WTC11 (cell line): Measurements from ENCODE around the gene MAPT. TPM values are rescaled to one million over a fixed set of nuclear protein-coding genes. Genes with fewer than 3 reads are reported as not detected.

ENCODE experiments used
- ATAC-seq: fragments of 200-7000 bp; cut with Tn5 transposase; 2 replicates; pipeline ENCODE4 v1.10.0; 2021; ENCODE audit warnings: mild to moderate bottlenecking, moderate library complexity
- CTCF ChIA-PET: fragments of 300-600 bp; sonication (Branson Sonifier 250); formaldehyde crosslinking; loops from one replicate; lab custom pipeline; 2021; ENCODE audit warnings: antibody characterized with exemption; lab: Charles Lee
- POLR2A ChIA-PET: fragments of 350-600 bp; sonication (Branson Sonifier 250); formaldehyde crosslinking; loops from one replicate; lab custom pipeline; 2021; ENCODE audit warnings: antibody characterized with exemption; lab: Charles Lee
- DNase-seq: peaks from one replicate; pipeline ENCODE4 v3.0.0; 2021; ENCODE audit warnings: low spot score
- H3K27ac Mint-ChIP-seq: 2 replicates; pipeline ENCODE4 v1.8.0; 2021; ENCODE audit warnings: mixed read lengths
- H3K27me3 Mint-ChIP-seq: 2 replicates; pipeline ENCODE4 v1.8.0; 2021; ENCODE audit warnings: low read depth, mild to moderate bottlenecking, moderate library complexity, mixed read lengths
- H3K36me3 Mint-ChIP-seq: 2 replicates; pipeline ENCODE4 v1.8.0; 2021; ENCODE audit warnings: mixed read lengths
- H3K4me1 Mint-ChIP-seq: 2 replicates; pipeline ENCODE4 v1.8.0; 2022; ENCODE audit warnings: mixed read lengths
- H3K4me3 Mint-ChIP-seq: 2 replicates; pipeline ENCODE4 v1.8.0; 2021; ENCODE audit warnings: mild to moderate bottlenecking, moderate library complexity, mixed read lengths
- H3K9me3 Mint-ChIP-seq: 2 replicates; pipeline ENCODE4 v1.8.0; 2021; ENCODE audit warnings: mixed read lengths
- ATF1 ChIP-seq: sonication (generic); formaldehyde crosslinking; IDR thresholded peaks from 2 replicates; pipeline ENCODE4 v1.8.1; 2023; ENCODE audit warnings: mild to moderate bottlenecking, moderate library complexity, missing genetic modification reagents
- CBFB ChIP-seq: sonication (generic); formaldehyde crosslinking; IDR thresholded peaks from 2 replicates; pipeline ENCODE4 v1.8.1; 2022; ENCODE audit warnings: mild to moderate bottlenecking, low read depth, missing genetic modification reagents
- CTCF ChIP-seq: fragments of 200-600 bp; IDR thresholded peaks from 2 replicates; pipeline ENCODE4 v1.8.0; 2022; ENCODE audit warnings: antibody characterized with exemption
- EMX1 ChIP-seq: fragments of 250-450 bp; sonication (Bioruptor Pico); IDR thresholded peaks from 2 replicates; pipeline ENCODE4 v1.8.0; 2021; ENCODE audit warnings: mild to moderate bottlenecking
- FOXK1 ChIP-seq: sonication (generic); formaldehyde crosslinking; IDR thresholded peaks from 2 replicates; pipeline ENCODE4 v1.8.0; 2022; ENCODE audit warnings: mild to moderate bottlenecking, moderate library complexity, missing genetic modification reagents
- FOXP4 ChIP-seq: sonication (generic); formaldehyde crosslinking; IDR thresholded peaks from 2 replicates; pipeline ENCODE4 v1.8.0; 2022; ENCODE audit warnings: mild to moderate bottlenecking, missing genetic modification reagents
- HMGA2 ChIP-seq: fragments of 250-450 bp; sonication (Bioruptor Pico); IDR thresholded peaks from 2 replicates; pipeline ENCODE4 v1.4.0; 2021; ENCODE audit warnings: mild to moderate bottlenecking, moderate library complexity
- IRF2 ChIP-seq: sonication (generic); formaldehyde crosslinking; IDR thresholded peaks from 2 replicates; pipeline ENCODE4 v1.8.0; 2022; ENCODE audit warnings: low read depth, missing genetic modification reagents, borderline replicate concordance
- KAT7 ChIP-seq: sonication (generic); formaldehyde crosslinking; IDR thresholded peaks from 2 replicates; pipeline ENCODE4 v1.8.1; 2023; ENCODE audit warnings: missing genetic modification reagents, mild to moderate bottlenecking, borderline replicate concordance
- MYBL2 ChIP-seq: sonication (generic); formaldehyde crosslinking; IDR thresholded peaks from 2 replicates; pipeline ENCODE4 v1.8.1; 2023; ENCODE audit warnings: mild to moderate bottlenecking, moderate library complexity, missing genetic modification reagents
- TEAD1 ChIP-seq: sonication (generic); formaldehyde crosslinking; IDR thresholded peaks from 2 replicates; pipeline ENCODE4 v1.8.0; 2022; ENCODE audit warnings: mild to moderate bottlenecking, missing genetic modification reagents
- ZMAT4 ChIP-seq: fragments of 250-450 bp; sonication (Bioruptor Pico); IDR thresholded peaks from 2 replicates; pipeline ENCODE4 v1.9.0; 2021; ENCODE audit warnings: mild to moderate bottlenecking
- ZNF121 ChIP-seq: sonication (generic); formaldehyde crosslinking; IDR thresholded peaks from 2 replicates; pipeline ENCODE4 v1.8.0; 2023; ENCODE audit warnings: missing genetic modification reagents
- ZNF219 ChIP-seq: sonication (generic); formaldehyde crosslinking; IDR thresholded peaks from 2 replicates; pipeline ENCODE4 v1.8.0; 2023; ENCODE audit warnings: missing genetic modification reagents, mild to moderate bottlenecking, borderline replicate concordance
- ZNF396 ChIP-seq: fragments of 250-450 bp; sonication (Bioruptor Pico); IDR thresholded peaks from 2 replicates; pipeline ENCODE4 v1.8.0; 2021; ENCODE audit warnings: mild to moderate bottlenecking, moderate library complexity, borderline replicate concordance
- ZNF425 ChIP-seq: fragments of 250-450 bp; sonication (Bioruptor Pico); conservative IDR thresholded peaks from 2 replicates; pipeline ENCODE4 v1.9.0; 2021; ENCODE audit warnings: mild to moderate bottlenecking
- ZNF671 ChIP-seq: fragments of 250-450 bp; sonication (Bioruptor Pico); IDR thresholded peaks from 2 replicates; pipeline ENCODE4 v1.8.0; 2021; ENCODE audit warnings: mild to moderate bottlenecking
- ZSCAN18 ChIP-seq: fragments of 250-450 bp; sonication (Bioruptor Pico); IDR thresholded peaks from 2 replicates; pipeline ENCODE4 v2.1.2; 2022; ENCODE audit warnings: mild to moderate bottlenecking, moderate library complexity
- total RNA-seq: library from RNA; stranded (reverse); gene quantifications from 3 replicates; pipeline ENCODE4 v1.2.3, GENCODE V29; 2021

MAPT gene
- total RNA-seq, 1 experiment from 2014 or later = 2.2 TPM

- TF ChIP-seq ZSCAN18 (no peak), FOXK1 (CRISPR knock-in tag) (no peak), KAT7 (no peak), ZNF219 (CRISPR knock-in tag) (no peak)
Observed at GRCh38 chr17:45970659-45971058, 76.3 kb downstream of the MAPT start (continued).

GRCh38 chr17:45971698-45972141, 77.4 kb downstream of the MAPT start:
- DNase-seq (peak; percentile 54), ATAC-seq (peak; percentile 82)
- Mint-ChIP-seq H3K36me3 (no peaks in the 10 kb centered on the region), H3K9me3 (peaks cover 13% of the 10 kb centered on the region), H3K27ac (no peak overlapping the region)
- TF ChIP-seq ZNF425 (CRISPR knock-in tag) (no peak), CTCF (peak; percentile 49; the same call in 1 of the 2 replicates)
- TF ChIP-seq, all 79 proteins: peak for 1
- H3K4me1 Mint-ChIP-seq = no peaks in the 10 kb centered on the region
- H3K27me3 Mint-ChIP-seq = 0 out of 2 replicates have a peak, but pooled peaks cover 5% of the 10 kb centered on the region
- ChIA-PET POLR2A (no interaction called here), CTCF (interaction anchor here (0.5 to 2.5 kb wide), 63 partner anchors 8 to 774 kb away, joined by 3 to 36 read pairs (median 5); partner anchors contain the start of genes KANSL1, MAPT and STH)
- H3K4me3 Mint-ChIP-seq = no peak overlapping the region

- H3K9me3 Mint-ChIP-seq = peaks cover 13% of the 10 kb centered on the region
- H3K4me3 Mint-ChIP-seq = no peak overlapping the region
- no peaks in the 10 kb centered on the region for H3K4me1 Mint-ChIP-seq
- 0 out of 2 replicates have a peak, but pooled peaks cover 5% of the 10 kb centered on the region for H3K27me3 Mint-ChIP-seq
- DNase-seq = no peak
- ChIA-PET CTCF (interaction anchor here (0.7 to 2.5 kb wide), 32 partner anchors 8 to 333 kb away, joined by 3 to 36 read pairs (median 8); partner anchors contain the start of genes KANSL1, MAPT and STH), POLR2A (no interaction called here)
- TF ChIP-seq CTCF = no peak
- TF ChIP-seq HMGA2 (CRISPR knock-in tag) = no peak
- TF ChIP-seq ZNF121 = no peak
- TF ChIP-seq FOXP4 (CRISPR knock-in tag) = no peak
- TF ChIP-seq ZNF671 (CRISPR knock-in tag) = no peak
- TF ChIP-seq ZNF396 (CRISPR knock-in tag) = no peak
- no peak for TF ChIP-seq MYBL2 (CRISPR knock-in tag)
- TF ChIP-seq EMX1 (CRISPR knock-in tag) = no peak
- no peak for TF ChIP-seq IRF2 (CRISPR knock-in tag)
- no peak for TF ChIP-seq ZMAT4 (CRISPR knock-in tag)
- no peak for TF ChIP-seq TEAD1 (CRISPR knock-in tag)
- TF ChIP-seq ATF1 (CRISPR knock-in tag) = no peak
- TF ChIP-seq CBFB = no peak
- H3K27ac Mint-ChIP-seq = no peak overlapping the region
- ATAC-seq = no peak
- H3K36me3 Mint-ChIP-seq = no peaks in the 10 kb centered on the region
Observed at GRCh38 chr17:45972531-45972930, 78.2 kb downstream of the MAPT start.
